GM21786 (cell line): ENCODE data around the gene HDAC7.

ENCODE experiments used
- ATAC-seq: cut with Tn5 transposase; IDR thresholded peaks from one replicate; pipeline ENCODE4 v1.9.1; 2021; ENCODE audit not compliant: unreplicated experiment

HDAC7 gene

GRCh38 chr12:47769234-47770085 lies 50.2 kb downstream of the HDAC7 start:
- ATAC-seq, result no peak

- ATAC-seq, result no peak
Measured at GRCh38 chr12:47768323-47768811, 51.3 kb downstream of the HDAC7 start.

- no peak for ATAC-seq
Measured at GRCh38 chr12:47767216-47767724, 52.4 kb downstream of the HDAC7 start.

- no peak for ATAC-seq
Measured at GRCh38 chr12:47766502-47767215, 53.0 kb downstream of the HDAC7 start.

- ATAC-seq, result no peak
Measured at GRCh38 chr12:47763481-47764346, 56.0 kb downstream of the HDAC7 start.

- ATAC-seq, result no peak
Measured at GRCh38 chr12:47762850-47763465, 56.7 kb downstream of the HDAC7 start.

GRCh38 chr12:47758834-47759690 lies 60.6 kb downstream of the HDAC7 start, which contains the start of gene RAPGEF3:
Gene RAPGEF3 (minus strand): TSS chr12:47758880. CDS start chr12:47758556, 324 bp downstream.
- ATAC-seq, result peak; percentile 48

- no peak for ATAC-seq
Measured at GRCh38 chr12:47758584-47758833, 61.2 kb downstream of the HDAC7 start.

GRCh38 chr12:47757840-47758583 lies 61.7 kb downstream of the HDAC7 start:
- ATAC-seq, result no peak

GRCh38 chr12:47757364-47757839 lies 62.3 kb downstream of the HDAC7 start:
- no peak for ATAC-seq

- ATAC-seq, result peak; percentile 76
Measured at GRCh38 chr12:47755655-47756562, 63.8 kb downstream of the HDAC7 start.

GRCh38 chr12:47754881-47755280 lies 64.8 kb downstream of the HDAC7 start:
- ATAC-seq, result peak; percentile 17

- ATAC-seq, result no peak
Measured at GRCh38 chr12:47754126-47754525, 65.6 kb downstream of the HDAC7 start.

GRCh38 chr12:47753021-47754001 lies 66.4 kb downstream of the HDAC7 start:
- ATAC-seq, result no peak

- ATAC-seq, result no peak
Measured at GRCh38 chr12:47752552-47752951, 67.2 kb downstream of the HDAC7 start.

- no peak for ATAC-seq
Measured at GRCh38 chr12:47752121-47752520, 67.6 kb downstream of the HDAC7 start.

- ATAC-seq, result no peak
Measured at GRCh38 chr12:47751561-47751960, 68.1 kb downstream of the HDAC7 start.
